Hematopoietic multipotent progenitor cell treated with erythropoietin and hydrocortisone succinate and interleukin-3 and kit ligand, for 6 days (in vitro differentiated cells): ENCODE data around the gene ELMO3.
A peak's percentile ranks its signal among the peaks of the same experiment; 100 is the strongest.

ENCODE experiments used
- DNase-seq: peaks from one replicate; pipeline ENCODE4 v3.0.0-alpha.2; 2015

The ELMO3 gene

GRCh38 chr16:67244387-67245185 lies 45.7 kb downstream of the ELMO3 start:
- peak; percentile 89 for DNase-seq

- no peak for DNase-seq
Observed at GRCh38 chr16:67245186-67245585, 46.3 kb downstream of the ELMO3 start.

GRCh38 chr16:67245674-67246080 lies 46.7 kb downstream of the ELMO3 start:
- DNase-seq = no peak

GRCh38 chr16:67246081-67246755 lies 47.3 kb downstream of the ELMO3 start:
- peak; percentile 83 for DNase-seq

- peak; percentile 41 for DNase-seq
Observed at GRCh38 chr16:67246756-67247191, 47.8 kb downstream of the ELMO3 start.

GRCh38 chr16:67247192-67248072 lies 48.5 kb downstream of the ELMO3 start, which contains the start of gene FHOD1:
Gene FHOD1, minus strand, starts transcription at chr16:67247481. Its CDS starts 71 bp downstream, at chr16:67247410.
- peak; percentile 99 for DNase-seq

GRCh38 chr16:67248073-67248400 lies 49.1 kb downstream of the ELMO3 start:
- DNase-seq = peak; percentile 40

- no peak for DNase-seq
Observed at GRCh38 chr16:67248401-67249177, 49.7 kb downstream of the ELMO3 start, which contains the start of gene SLC9A5. Gene SLC9A5, plus strand, starts transcription at chr16:67248979. Its CDS starts 36 bp downstream, at chr16:67249015.

GRCh38 chr16:67249178-67250044 lies 50.5 kb downstream of the ELMO3 start:
- DNase-seq = no peak

GRCh38 chr16:67250045-67250327 lies 51.1 kb downstream of the ELMO3 start:
- DNase-seq = no peak

GRCh38 chr16:67252609-67253497 lies 53.9 kb downstream of the ELMO3 start:
- no peak for DNase-seq
